Liver (tissue), 9 donors: ENCODE results near the gene SCEL. TPM values are rescaled to one million over a fixed set of nuclear protein-coding genes. Genes with fewer than 3 reads are reported as not detected.

Experiments used
- DNase-seq: peaks from one replicate; pipeline ENCODE4 v3.0.0-alpha.2; 2017; ENCODE audit warnings: low spot score
- H3K27ac ChIP-seq, 2 donors: one replicate each; pipeline ENCODE4 v1.7.0; 2013; ENCODE audit warnings: inconsistent platforms in 2 of 2, low read length in 2 of 2, control low read depth in 1 of 2, low read depth in 1 of 2, mild to moderate bottlenecking in 1 of 2
- H3K27me3 ChIP-seq, 4 donors: one replicate each; pipeline versions ENCODE4 v1.6.1 to v1.7.0; 2013; ENCODE audit warnings: low read length in 3 of 4, inconsistent platforms in 1 of 4, mild to moderate bottlenecking in 1 of 4, moderate library complexity in 1 of 4; ENCODE audit not compliant: control insufficient read depth in 4 of 4, insufficient read depth in 4 of 4
- H3K36me3 ChIP-seq, 4 donors: one replicate each; pipeline versions ENCODE4 v1.6.1 to v1.7.0; 2013; ENCODE audit warnings: low read length in 3 of 4, mild to moderate bottlenecking in 3 of 4, low read depth in 1 of 4, moderate library complexity in 1 of 4; ENCODE audit not compliant: control insufficient read depth in 4 of 4, insufficient read depth in 3 of 4
- H3K4me1 ChIP-seq, 4 donors: one replicate each; pipeline versions ENCODE4 v1.6.1 to v1.7.0; 2013; ENCODE audit warnings: low read length in 3 of 4, mild to moderate bottlenecking in 3 of 4, moderate library complexity in 1 of 4; ENCODE audit not compliant: control insufficient read depth in 4 of 4, insufficient read depth in 4 of 4
- H3K4me3 ChIP-seq, 3 donors: one replicate each; pipeline versions ENCODE4 v1.6.1 to v1.7.0; 2013; ENCODE audit warnings: low read length in 3 of 3, control low read depth in 1 of 3, low read depth in 1 of 3, mild to moderate bottlenecking in 1 of 3
- H3K9ac ChIP-seq, 2 donors: one replicate each; pipeline ENCODE4 v1.7.0; 2013; ENCODE audit warnings: low read length in 2 of 2, mild to moderate bottlenecking in 2 of 2, moderate library complexity in 2 of 2, control low read depth in 1 of 2, low read depth in 1 of 2
- H3K9me3 ChIP-seq, 4 donors: one replicate each; pipeline versions ENCODE4 v1.6.1 to v1.7.0; 2013; ENCODE audit warnings: low read length in 3 of 4; ENCODE audit not compliant: control insufficient read depth in 4 of 4
- EGR1 ChIP-seq, 2 donors: IDR thresholded peaks; 2 replicates each; pipeline ENCODE4 v1.6.1; 2016 to 2018; ENCODE audit warnings: antibody characterized with exemption in 2 of 2, low read depth in 2 of 2
- FOXA1 ChIP-seq: IDR thresholded peaks from 2 replicates; pipeline ENCODE4 v1.6.1; 2016; ENCODE audit warnings: antibody characterized with exemption
- GABPA ChIP-seq, 2 donors: IDR thresholded peaks in 1 of 2; conservative IDR thresholded peaks in 1 of 2; 2 replicates each; pipeline ENCODE4 v1.6.1; 2016; ENCODE audit warnings: antibody characterized with exemption in 2 of 2, mild to moderate bottlenecking in 1 of 2, moderate library complexity in 1 of 2
- HNF4A ChIP-seq, 2 donors: conservative IDR thresholded peaks; 2 replicates each; pipeline ENCODE4 v1.6.1; 2016; ENCODE audit warnings: antibody characterized with exemption in 2 of 2, mild to moderate bottlenecking in 2 of 2
- HNF4G ChIP-seq: IDR thresholded peaks from 2 replicates; pipeline ENCODE4 v1.6.1; 2016; ENCODE audit warnings: antibody characterized with exemption
- JUND ChIP-seq, 2 donors: IDR thresholded peaks; 2 replicates each; pipeline ENCODE4 v1.6.1; 2016; ENCODE audit warnings: antibody characterized with exemption in 2 of 2
- NR2F2 ChIP-seq: IDR thresholded peaks from 2 replicates; pipeline ENCODE4 v1.6.1; 2016; ENCODE audit warnings: antibody characterized with exemption
- RAD21 ChIP-seq, 2 donors: IDR thresholded peaks; 2 replicates each; pipeline ENCODE4 v1.6.1; 2016; ENCODE audit warnings: antibody characterized with exemption in 2 of 2, mild to moderate bottlenecking in 2 of 2
- RXRA ChIP-seq, 2 donors: IDR thresholded peaks; 2 replicates each; pipeline ENCODE4 v1.6.1; 2017 to 2018; ENCODE audit warnings: antibody characterized with exemption in 2 of 2, mild to moderate bottlenecking in 1 of 2
- SP1 ChIP-seq: IDR thresholded peaks from 2 replicates; pipeline ENCODE4 v1.6.1; 2018; ENCODE audit warnings: antibody characterized with exemption, mild to moderate bottlenecking
- TAF1 ChIP-seq: conservative IDR thresholded peaks from 2 replicates; pipeline ENCODE4 v1.6.1; 2016; ENCODE audit warnings: antibody characterized with exemption, mild to moderate bottlenecking
- YY1 ChIP-seq: IDR thresholded peaks from 2 replicates; pipeline ENCODE4 v1.6.1; 2016; ENCODE audit warnings: antibody characterized with exemption, mild to moderate bottlenecking
- WGBS: extraction: QIAGEN DNeasy Blood & Tissue Kit; methylation state at CpG from one replicate; pipeline ENCODE4 v1.1.7; 2013; 5-methylcytosine and 5-hydroxymethylcytosine counted together
- polyA plus RNA-seq, 2 donors: library from polyadenylated mRNA; stranded (reverse) in 1 of 2; unstranded in 1 of 2; fragments of 200-250 nt in 1 of 2; fragments of >200 nt in 1 of 2; fragmentation: Nextera tagmentation in 1 of 2; extraction: Ambion mirVana in 1 of 2; gene quantifications; one replicate each; pipeline versions ENCODE4 v1.2.1 to v1.2.3, GENCODE V29; 2013 to 2015
- total RNA-seq, 2 donors: library from RNA; depleted of rRNA; stranded (reverse); fragments of >200 nt; gene quantifications; one replicate each; pipeline ENCODE4 v1.2.3, GENCODE V29; 2014
- TF ChIP-seq, protein P1 (sequence below): IDR thresholded peaks from 2 replicates; pipeline ENCODE4 v1.6.1; 2016; ENCODE audit warnings: antibody characterized with exemption
- TF ChIP-seq, protein P2 (sequence below): IDR thresholded peaks from 2 replicates; pipeline ENCODE4 v1.6.1; 2016; ENCODE audit warnings: antibody characterized with exemption, mild to moderate bottlenecking
- TF ChIP-seq, protein P3 (sequence below): fragments of 150-350 bp; IDR thresholded peaks from 2 replicates; pipeline ENCODE4 v1.5.1; 2017; ENCODE audit warnings: improper control_type of control experiment, low read depth, low read length; ENCODE audit not compliant: missing input control
- TF ChIP-seq, protein P4 (sequence below): IDR thresholded peaks from 2 replicates; pipeline ENCODE4 v1.6.1; 2016; ENCODE audit warnings: antibody characterized with exemption
- TF ChIP-seq, protein P5 (sequence below): IDR thresholded peaks from 2 replicates; pipeline ENCODE4 v1.6.1; 2016; ENCODE audit warnings: antibody characterized with exemption
- donor health status: healthy.
- donor health status: healthy.
- donor health status: healthy.
- donor health status: healthy.
- donor health status: healthy.

The SCEL gene
- total and polyA plus RNA-seq, 4 donors, result 0.02 TPM; not detected in 3

DNA sequence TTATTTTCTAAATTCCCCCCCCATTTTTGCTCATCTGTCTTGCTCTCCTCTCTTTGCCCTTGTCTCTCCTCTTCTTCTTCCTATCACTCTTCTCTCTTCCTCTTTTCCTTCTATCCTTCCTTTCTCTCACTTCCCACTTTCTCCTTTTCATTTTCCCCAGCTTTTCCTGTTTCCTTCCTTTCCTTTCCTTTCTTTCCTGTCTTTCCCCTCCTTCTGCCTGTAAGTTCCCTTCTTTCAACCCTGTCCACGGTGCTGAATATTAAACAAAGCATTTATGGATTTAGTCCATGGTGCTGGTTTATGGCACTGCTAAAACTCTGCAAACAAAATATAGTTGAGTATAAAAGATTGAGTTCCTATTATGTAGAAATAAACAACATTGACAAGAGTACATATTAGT is 27.6 kb downstream of the SCEL start:
- 40% methylated on average over 1 of the region's 1 CpG for WGBS
- no peak for DNase-seq
- H3K4me1 ChIP-seq, result no peaks in the 10 kb centered on the region
- H3K4me3 ChIP-seq, result no peak overlapping the region
- H3K27me3 ChIP-seq, result peaks cover 0 to 3% (median 0%) of the 10 kb centered on the region in 4 donors
- H3K36me3 ChIP-seq, result no peaks in the 10 kb centered on the region
- no peak overlapping the region for H3K27ac ChIP-seq
- H3K9ac ChIP-seq, result no peak overlapping the region
- TF ChIP-seq, protein P1, sequence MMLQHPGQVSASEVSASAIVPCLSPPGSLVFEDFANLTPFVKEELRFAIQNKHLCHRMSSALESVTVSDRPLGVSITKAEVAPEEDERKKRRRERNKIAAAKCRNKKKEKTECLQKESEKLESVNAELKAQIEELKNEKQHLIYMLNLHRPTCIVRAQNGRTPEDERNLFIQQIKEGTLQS, result no peak
- TF ChIP-seq, protein P2, sequence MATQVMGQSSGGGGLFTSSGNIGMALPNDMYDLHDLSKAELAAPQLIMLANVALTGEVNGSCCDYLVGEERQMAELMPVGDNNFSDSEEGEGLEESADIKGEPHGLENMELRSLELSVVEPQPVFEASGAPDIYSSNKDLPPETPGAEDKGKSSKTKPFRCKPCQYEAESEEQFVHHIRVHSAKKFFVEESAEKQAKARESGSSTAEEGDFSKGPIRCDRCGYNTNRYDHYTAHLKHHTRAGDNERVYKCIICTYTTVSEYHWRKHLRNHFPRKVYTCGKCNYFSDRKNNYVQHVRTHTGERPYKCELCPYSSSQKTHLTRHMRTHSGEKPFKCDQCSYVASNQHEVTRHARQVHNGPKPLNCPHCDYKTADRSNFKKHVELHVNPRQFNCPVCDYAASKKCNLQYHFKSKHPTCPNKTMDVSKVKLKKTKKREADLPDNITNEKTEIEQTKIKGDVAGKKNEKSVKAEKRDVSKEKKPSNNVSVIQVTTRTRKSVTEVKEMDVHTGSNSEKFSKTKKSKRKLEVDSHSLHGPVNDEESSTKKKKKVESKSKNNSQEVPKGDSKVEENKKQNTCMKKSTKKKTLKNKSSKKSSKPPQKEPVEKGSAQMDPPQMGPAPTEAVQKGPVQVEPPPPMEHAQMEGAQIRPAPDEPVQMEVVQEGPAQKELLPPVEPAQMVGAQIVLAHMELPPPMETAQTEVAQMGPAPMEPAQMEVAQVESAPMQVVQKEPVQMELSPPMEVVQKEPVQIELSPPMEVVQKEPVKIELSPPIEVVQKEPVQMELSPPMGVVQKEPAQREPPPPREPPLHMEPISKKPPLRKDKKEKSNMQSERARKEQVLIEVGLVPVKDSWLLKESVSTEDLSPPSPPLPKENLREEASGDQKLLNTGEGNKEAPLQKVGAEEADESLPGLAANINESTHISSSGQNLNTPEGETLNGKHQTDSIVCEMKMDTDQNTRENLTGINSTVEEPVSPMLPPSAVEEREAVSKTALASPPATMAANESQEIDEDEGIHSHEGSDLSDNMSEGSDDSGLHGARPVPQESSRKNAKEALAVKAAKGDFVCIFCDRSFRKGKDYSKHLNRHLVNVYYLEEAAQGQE, result peak; percentile 97
- no peaks in the 10 kb centered on the region for H3K9me3 ChIP-seq

DNA sequence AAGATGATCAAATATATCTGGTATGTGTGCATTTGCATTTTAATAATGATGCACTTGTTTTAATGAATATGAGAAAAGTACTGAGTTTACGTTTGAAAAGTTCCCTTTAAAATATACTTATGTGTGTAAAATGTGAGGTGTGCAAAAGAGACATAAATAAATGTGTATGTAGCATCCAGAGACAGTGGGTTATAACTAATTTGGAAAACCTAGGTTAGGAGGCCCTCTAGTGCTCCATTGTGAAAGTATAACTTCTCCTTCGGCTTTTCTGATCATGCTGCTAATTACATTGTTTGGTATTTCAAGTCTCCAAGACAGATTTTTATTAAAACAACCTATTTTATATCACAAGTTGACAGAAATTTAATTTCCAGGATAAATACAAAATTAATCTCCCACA is 30.1 kb downstream of the SCEL start:
- Histone ChIP-seq H3K27me3 (peaks cover 0 to 3% (median 0%) of the 10 kb centered on the region in 4 donors), H3K36me3 (no peaks in the 10 kb centered on the region), H3K4me1 (no peaks in the 10 kb centered on the region), H3K4me3 (no peak overlapping the region), H3K27ac (no peak overlapping the region), H3K9me3 (no peaks in the 10 kb centered on the region), H3K9ac (no peak overlapping the region)
- TF ChIP-seq, protein P3, sequence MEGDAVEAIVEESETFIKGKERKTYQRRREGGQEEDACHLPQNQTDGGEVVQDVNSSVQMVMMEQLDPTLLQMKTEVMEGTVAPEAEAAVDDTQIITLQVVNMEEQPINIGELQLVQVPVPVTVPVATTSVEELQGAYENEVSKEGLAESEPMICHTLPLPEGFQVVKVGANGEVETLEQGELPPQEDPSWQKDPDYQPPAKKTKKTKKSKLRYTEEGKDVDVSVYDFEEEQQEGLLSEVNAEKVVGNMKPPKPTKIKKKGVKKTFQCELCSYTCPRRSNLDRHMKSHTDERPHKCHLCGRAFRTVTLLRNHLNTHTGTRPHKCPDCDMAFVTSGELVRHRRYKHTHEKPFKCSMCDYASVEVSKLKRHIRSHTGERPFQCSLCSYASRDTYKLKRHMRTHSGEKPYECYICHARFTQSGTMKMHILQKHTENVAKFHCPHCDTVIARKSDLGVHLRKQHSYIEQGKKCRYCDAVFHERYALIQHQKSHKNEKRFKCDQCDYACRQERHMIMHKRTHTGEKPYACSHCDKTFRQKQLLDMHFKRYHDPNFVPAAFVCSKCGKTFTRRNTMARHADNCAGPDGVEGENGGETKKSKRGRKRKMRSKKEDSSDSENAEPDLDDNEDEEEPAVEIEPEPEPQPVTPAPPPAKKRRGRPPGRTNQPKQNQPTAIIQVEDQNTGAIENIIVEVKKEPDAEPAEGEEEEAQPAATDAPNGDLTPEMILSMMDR, result peak; percentile 22
- no peak for TF ChIP-seq HNF4A (conservative IDR thresholded peaks at IDR 0.05)
- peak; percentile 70 to 76 for TF ChIP-seq RAD21 (IDR thresholded peaks at IDR 0.05)
- 8% methylated on average over 2 of the region's 2 CpGs for WGBS
- DNase-seq, result no peak

DNA sequence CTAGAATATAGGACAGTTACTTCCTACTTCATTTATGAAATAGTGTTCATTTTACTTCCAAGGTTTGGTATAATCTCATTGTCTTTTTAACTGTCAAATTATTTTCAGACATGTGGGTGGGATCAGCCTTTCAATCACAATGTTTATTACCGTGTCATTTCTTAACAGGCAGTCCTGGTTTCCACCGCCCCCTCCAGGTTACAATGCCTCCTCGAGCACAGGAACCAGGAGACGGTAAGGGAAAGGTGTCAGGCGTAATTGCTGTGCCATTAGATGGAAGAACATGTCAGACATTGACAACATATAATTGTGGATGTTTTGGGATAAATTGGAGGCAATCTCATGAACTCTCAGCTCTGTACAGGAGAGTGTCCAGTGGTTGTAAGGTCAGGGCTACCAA is 36.5 kb downstream of the SCEL start:
- Histone ChIP-seq H3K27ac (no peak overlapping the region), H3K27me3 (peaks cover 0 to 8% (median under 1%) of the 10 kb centered on the region in 4 donors), H3K36me3 (no peaks in the 10 kb centered on the region), H3K9me3 (no peaks in the 10 kb centered on the region), H3K4me3 (no peak overlapping the region), H3K4me1 (no peaks in the 10 kb centered on the region), H3K9ac (no peak overlapping the region)
- WGBS, result 73% methylated on average over 5 of the region's 5 CpGs
- DNase-seq, result no peak
- TF ChIP-seq TAF1, result no peak
- TF ChIP-seq SP1, result no peak
- TF ChIP-seq, protein P4, sequence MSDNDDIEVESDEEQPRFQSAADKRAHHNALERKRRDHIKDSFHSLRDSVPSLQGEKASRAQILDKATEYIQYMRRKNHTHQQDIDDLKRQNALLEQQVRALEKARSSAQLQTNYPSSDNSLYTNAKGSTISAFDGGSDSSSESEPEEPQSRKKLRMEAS, result no peak
- TF ChIP-seq NR2F2, result no peak
- TF ChIP-seq EGR1 (IDR thresholded peaks at IDR 0.05; ENCODE audit: low read depth in 2 of 2), result no peak
- no peak for TF ChIP-seq JUND (IDR thresholded peaks at IDR 0.05)
- TF ChIP-seq, protein P5, sequence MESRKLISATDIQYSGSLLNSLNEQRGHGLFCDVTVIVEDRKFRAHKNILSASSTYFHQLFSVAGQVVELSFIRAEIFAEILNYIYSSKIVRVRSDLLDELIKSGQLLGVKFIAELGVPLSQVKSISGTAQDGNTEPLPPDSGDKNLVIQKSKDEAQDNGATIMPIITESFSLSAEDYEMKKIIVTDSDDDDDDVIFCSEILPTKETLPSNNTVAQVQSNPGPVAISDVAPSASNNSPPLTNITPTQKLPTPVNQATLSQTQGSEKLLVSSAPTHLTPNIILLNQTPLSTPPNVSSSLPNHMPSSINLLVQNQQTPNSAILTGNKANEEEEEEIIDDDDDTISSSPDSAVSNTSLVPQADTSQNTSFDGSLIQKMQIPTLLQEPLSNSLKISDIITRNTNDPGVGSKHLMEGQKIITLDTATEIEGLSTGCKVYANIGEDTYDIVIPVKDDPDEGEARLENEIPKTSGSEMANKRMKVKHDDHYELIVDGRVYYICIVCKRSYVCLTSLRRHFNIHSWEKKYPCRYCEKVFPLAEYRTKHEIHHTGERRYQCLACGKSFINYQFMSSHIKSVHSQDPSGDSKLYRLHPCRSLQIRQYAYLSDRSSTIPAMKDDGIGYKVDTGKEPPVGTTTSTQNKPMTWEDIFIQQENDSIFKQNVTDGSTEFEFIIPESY, result no peak
- TF ChIP-seq GABPA (IDR thresholded peaks at IDR 0.05 in 1 of 2, conservative IDR thresholded peaks at IDR 0.05 in 1 of 2), result no peak
- TF ChIP-seq, protein P1, result no peak
- no peak for TF ChIP-seq RXRA (IDR thresholded peaks at IDR 0.05)
- TF ChIP-seq, protein P2, result no peak
- no peak for TF ChIP-seq HNF4G
- no peak for TF ChIP-seq HNF4A (conservative IDR thresholded peaks at IDR 0.05)
- no peak for TF ChIP-seq RAD21 (IDR thresholded peaks at IDR 0.05)
- no peak for TF ChIP-seq FOXA1
- no peak for TF ChIP-seq YY1
